A673 (cell line): ENCODE results near the gene PIEZO1. TPM values are rescaled to one million over a fixed set of nuclear protein-coding genes. Genes with fewer than 3 reads are reported as not detected.

Source experiments
- BruUV-seq: library from RNA; stranded (reverse); fragments of 400-500 nt; replicated peaks from 2 replicates; lab custom pipeline; 2021; lab: Mats Ljungman, UMichigan
- CTCF ChIA-PET: fragments of 300-600 bp; sonication (Branson Sonifier 250); formaldehyde crosslinking; loops from one replicate; lab custom pipeline; 2022; ENCODE audit warnings: antibody characterized with exemption; lab: Charles Lee
- POLR2A ChIA-PET: fragments of 300-600 bp; sonication (Branson Sonifier 250); formaldehyde crosslinking; loops from one replicate; lab custom pipeline; 2022; ENCODE audit warnings: antibody characterized with exemption; ENCODE audit not compliant: low non-redundant PET; lab: Charles Lee
- DNase-seq: peaks from one replicate; pipeline ENCODE4 v3.0.0-alpha.2; 2015; ENCODE audit warnings: low spot score
- H3K27ac ChIP-seq: fragments of 200-600 bp; sonication (generic); 2 replicates; pipeline ENCODE4 v1.5.1; 2016; ENCODE audit warnings: mixed run types, low read depth, mild to moderate bottlenecking, mixed read lengths, antibody characterized with exemption, low read length; ENCODE audit not compliant: poor library complexity, severe bottlenecking
- H3K27me3 ChIP-seq: fragments of 200-600 bp; sonication (generic); replicated peaks from 2 replicates; pipeline ENCODE4 v1.6.1; 2017; ENCODE audit warnings: mixed run types, low read depth, mild to moderate bottlenecking, mixed read lengths, antibody characterized with exemption, low read length; ENCODE audit not compliant: insufficient read depth, poor library complexity
- H3K36me3 ChIP-seq: fragments of 200-600 bp; sonication (generic); 2 replicates; pipeline ENCODE4 v1.6.1; 2016; ENCODE audit warnings: mixed run types, mild to moderate bottlenecking, mixed read lengths, antibody characterized with exemption, low read length; ENCODE audit not compliant: insufficient read depth, poor library complexity, severe bottlenecking
- H3K4me1 ChIP-seq: fragments of 200-600 bp; sonication (generic); 2 replicates; pipeline ENCODE4 v1.6.1; 2017; ENCODE audit warnings: mixed run types, mild to moderate bottlenecking, mixed read lengths, antibody characterized with exemption, low read length; ENCODE audit not compliant: insufficient read depth, poor library complexity, severe bottlenecking
- H3K4me3 ChIP-seq: fragments of 200-600 bp; sonication (generic); 2 replicates; pipeline ENCODE4 v1.5.1; 2016; ENCODE audit warnings: low read depth, mixed run types, mild to moderate bottlenecking, mixed read lengths, low read length; ENCODE audit not compliant: poor library complexity, severe bottlenecking
- H3K9me3 ChIP-seq: fragments of 200-600 bp; sonication (generic); 2 replicates; pipeline ENCODE4 v1.6.1; 2016; ENCODE audit warnings: mixed run types, low read depth, mild to moderate bottlenecking, mixed read lengths, antibody characterized with exemption, low read length; ENCODE audit not compliant: poor library complexity, severe bottlenecking
- EZH2 ChIP-seq: fragments of 200-600 bp; sonication (generic); IDR thresholded peaks from 2 replicates; pipeline ENCODE4 v1.6.1; 2017; ENCODE audit warnings: borderline replicate concordance, low read depth, mild to moderate bottlenecking, mixed read lengths, antibody characterized with exemption, low read length; ENCODE audit not compliant: poor library complexity, severe bottlenecking
- intact Hi-C: fragments of 100-400 bp; cut with micrococcal nuclease; formaldehyde crosslinking; loops from one replicate; pipeline ENCODE4 v1.10.0; 2022; ENCODE audit not compliant: unreplicated experiment
- total RNA-seq: library from RNA; stranded (reverse); gene quantifications from 2 replicates; pipeline ENCODE4 v1.2.3, GENCODE V29; 2021
- TF ChIP-seq, protein P1 (sequence below): fragments of 300-800, 200-600 bp; sonication (generic); conservative IDR thresholded peaks from 2 replicates; pipeline ENCODE4 v1.5.1; 2017; ENCODE audit warnings: low read depth, mild to moderate bottlenecking, antibody characterized with exemption, low read length, moderate library complexity, mixed read lengths

The PIEZO1 gene
- total RNA-seq, 1 experiment from 2014 or later: 174 TPM

DNA sequence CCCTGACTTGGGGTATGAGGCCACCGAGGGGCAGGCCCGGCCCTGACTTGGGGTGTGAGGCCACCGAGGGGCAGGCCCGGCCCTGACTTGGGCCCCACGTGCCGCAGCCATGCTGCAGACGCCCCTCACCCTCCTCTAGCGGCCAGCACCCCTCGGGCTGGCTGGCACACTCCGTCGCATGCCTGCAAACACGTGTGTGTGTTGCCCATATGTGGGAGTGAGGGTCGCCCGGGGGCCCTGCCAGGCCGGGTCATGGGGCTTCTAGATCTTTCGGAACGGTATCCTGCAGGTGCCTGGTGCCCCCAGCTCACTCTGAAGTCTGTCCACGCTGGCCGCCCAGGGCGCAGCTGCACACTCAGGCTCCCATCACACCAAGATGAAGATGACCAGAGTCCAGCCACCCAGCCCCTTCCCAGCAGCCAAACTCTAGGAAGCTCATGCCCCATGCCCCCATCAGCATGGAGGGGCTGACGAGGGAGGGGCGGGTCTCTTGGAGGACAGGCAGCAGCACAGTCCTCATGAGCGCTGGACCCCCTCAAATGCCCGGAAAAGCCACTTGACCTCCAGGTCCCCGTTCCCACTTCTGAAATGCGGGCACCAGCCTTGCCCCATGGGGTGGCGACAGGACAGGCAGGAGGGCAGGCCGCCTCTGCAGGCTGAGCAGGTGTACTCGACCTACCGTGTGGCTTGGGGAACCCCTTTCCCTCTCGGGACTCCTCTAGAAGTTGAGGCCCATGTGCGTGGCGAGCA, 44.9 kb downstream of the PIEZO1 start:
- intact Hi-C loops: loop anchor here (5.0 kb wide), 1 partner anchor 427 kb away; no protein-coding TSS in a partner anchor
- Histone ChIP-seq H3K4me3 (no peak overlapping the region), H3K27me3 (no peaks in the 10 kb centered on the region), H3K4me1 (no peaks in the 10 kb centered on the region), H3K9me3 (no peaks in the 10 kb centered on the region), H3K36me3 (peaks cover 25% of the 10 kb centered on the region), H3K27ac (no peak overlapping the region)
- DNase-seq: no peak
- no TSS peak for BruUV-seq
- POLR2A ChIA-PET: no interaction called here
- CTCF ChIA-PET: no interaction called here
- no peak for TF ChIP-seq EZH2
- TF ChIP-seq, protein P1, sequence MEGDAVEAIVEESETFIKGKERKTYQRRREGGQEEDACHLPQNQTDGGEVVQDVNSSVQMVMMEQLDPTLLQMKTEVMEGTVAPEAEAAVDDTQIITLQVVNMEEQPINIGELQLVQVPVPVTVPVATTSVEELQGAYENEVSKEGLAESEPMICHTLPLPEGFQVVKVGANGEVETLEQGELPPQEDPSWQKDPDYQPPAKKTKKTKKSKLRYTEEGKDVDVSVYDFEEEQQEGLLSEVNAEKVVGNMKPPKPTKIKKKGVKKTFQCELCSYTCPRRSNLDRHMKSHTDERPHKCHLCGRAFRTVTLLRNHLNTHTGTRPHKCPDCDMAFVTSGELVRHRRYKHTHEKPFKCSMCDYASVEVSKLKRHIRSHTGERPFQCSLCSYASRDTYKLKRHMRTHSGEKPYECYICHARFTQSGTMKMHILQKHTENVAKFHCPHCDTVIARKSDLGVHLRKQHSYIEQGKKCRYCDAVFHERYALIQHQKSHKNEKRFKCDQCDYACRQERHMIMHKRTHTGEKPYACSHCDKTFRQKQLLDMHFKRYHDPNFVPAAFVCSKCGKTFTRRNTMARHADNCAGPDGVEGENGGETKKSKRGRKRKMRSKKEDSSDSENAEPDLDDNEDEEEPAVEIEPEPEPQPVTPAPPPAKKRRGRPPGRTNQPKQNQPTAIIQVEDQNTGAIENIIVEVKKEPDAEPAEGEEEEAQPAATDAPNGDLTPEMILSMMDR: no peak

DNA sequence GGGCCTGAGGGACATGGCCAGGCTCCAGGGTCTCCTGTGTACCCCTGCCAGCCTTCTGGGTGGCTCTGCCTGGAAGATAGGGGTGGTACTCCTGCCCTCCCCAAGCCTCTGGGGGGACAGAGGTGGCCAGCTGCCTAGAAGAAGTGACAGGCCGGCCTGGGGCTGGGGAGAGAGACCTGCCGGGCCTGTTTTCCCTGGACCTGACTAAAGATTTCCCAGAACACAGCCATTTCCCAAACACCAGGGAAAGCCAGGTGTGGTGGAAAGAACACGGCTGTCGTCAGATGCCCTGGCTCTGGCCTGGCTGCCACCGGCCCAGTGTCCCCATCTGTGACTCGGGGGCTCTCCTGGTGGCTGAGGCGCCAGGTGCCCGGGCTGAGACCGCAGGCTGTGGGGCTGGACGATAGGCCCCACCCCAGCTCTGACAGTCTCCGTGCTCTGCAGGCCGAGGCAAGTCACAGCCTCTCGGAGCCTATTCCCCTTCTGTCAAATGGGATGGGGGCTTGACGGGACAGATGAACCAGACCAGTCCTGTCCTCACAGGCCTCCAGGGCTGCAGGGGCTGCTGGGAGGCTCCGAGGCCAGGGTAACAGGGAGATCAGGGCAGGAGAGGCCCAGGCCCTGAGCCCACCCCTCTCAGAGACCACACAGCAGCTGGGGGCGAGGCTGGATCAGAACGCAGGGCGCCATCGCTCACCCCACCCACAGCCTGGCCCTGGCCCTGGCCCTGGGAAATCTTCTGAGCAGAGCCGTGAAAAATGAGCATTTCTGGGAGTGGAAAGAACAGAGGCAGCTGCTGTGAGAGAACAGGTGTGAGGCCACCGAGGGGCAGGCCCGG, 45.7 kb downstream of the PIEZO1 start:
- TF ChIP-seq EZH2: no peak
- TF ChIP-seq, protein P1: no peak
- intact Hi-C loops: loop anchor here (5.0 kb wide), 1 partner anchor 428 kb away; no protein-coding TSS in a partner anchor
- ChIA-PET CTCF (no interaction called here), POLR2A (no interaction called here)
- no peaks in the 10 kb centered on the region for H3K4me1 ChIP-seq
- H3K9me3 ChIP-seq: no peaks in the 10 kb centered on the region
- no peak overlapping the region for H3K4me3 ChIP-seq
- no peak overlapping the region for H3K27ac ChIP-seq
- BruUV-seq: no TSS peak
- no peak for DNase-seq
- peaks cover 25% of the 10 kb centered on the region for H3K36me3 ChIP-seq
- H3K27me3 ChIP-seq: no peaks in the 10 kb centered on the region

DNA sequence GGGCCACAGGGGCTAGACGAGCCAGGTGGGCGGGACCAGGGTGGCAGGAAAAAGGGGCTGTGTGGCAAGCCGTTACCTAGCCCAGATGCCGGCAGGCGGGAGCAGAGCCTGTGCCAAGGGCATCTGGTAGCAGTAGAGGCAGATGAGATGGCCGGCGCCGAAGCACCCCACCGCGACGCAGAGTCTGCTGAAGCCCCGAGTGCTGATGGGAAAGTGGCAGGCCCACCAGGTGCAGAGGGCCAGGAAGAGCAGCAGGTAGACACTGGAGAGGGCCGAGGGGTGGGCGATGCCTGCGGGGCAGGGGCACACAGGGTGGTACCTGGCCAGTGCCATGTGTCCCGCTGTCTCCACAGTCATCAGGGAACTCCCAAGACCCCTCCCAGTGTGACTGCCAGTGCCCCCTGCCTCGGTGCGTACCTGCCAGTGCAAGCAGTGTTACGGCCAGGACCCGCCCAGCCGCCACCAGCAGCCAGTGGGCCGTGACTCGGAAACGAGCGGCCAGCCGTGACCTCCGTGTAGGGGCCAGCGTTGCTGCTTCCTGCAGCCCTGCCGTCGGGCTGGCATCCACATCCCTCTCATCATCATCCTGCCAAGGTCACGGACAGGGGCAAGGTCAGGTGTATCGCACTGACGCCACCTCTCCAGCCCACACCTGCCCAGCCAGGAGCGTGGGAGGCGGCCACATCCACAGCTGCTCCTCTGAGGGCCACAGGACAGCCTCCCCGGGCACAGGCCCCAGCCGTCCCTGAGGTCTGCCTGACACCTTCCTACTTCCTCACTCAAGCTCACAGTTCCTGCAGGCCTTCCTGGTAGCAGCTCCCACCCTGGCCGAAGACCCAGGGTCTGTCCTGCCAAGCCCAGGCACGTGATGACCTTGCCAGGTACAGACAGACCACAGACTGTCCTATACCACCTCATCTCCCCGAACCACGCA, 46.6 kb downstream of the PIEZO1 start:
- H3K4me3 ChIP-seq: no peak overlapping the region
- DNase-seq: no peak
- BruUV-seq: no TSS peak
- H3K27me3 ChIP-seq: no peaks in the 10 kb centered on the region
- H3K36me3 ChIP-seq: peaks cover 29% of the 10 kb centered on the region
- H3K9me3 ChIP-seq: no peaks in the 10 kb centered on the region
- H3K27ac ChIP-seq: no peak overlapping the region
- ChIA-PET POLR2A (no interaction called here), CTCF (interaction anchor here (1.2 kb wide), 1 partner anchor 46 kb away, joined by 24 read pairs; the partner anchor contains the start of gene PIEZO1)
- intact Hi-C loops: loop anchor here (5.0 kb wide), 1 partner anchor 429 kb away; no protein-coding TSS in a partner anchor
- TF ChIP-seq EZH2: no peak
- TF ChIP-seq, protein P1: no peak
- no peaks in the 10 kb centered on the region for H3K4me1 ChIP-seq
